T-helper 2 cell treated with Interferon-gamma antibody and Interleukin-4, amounts not matched to agents 5 μg/mL and 100 μg/mL, for 36 hours (primary cell): ENCODE results near the gene CDK2AP2.
A peak's percentile ranks its signal among the peaks of the same experiment; 100 is the strongest.
"Not testable (repeated sequence)": the region's sequence is repeated elsewhere in the genome, so short reads cannot be mapped to it uniquely, and the experiment has no call there.

Experiments used
- DNase-seq: peaks from one replicate; pipeline ENCODE4 v3.0.0; 2021; ENCODE audit warnings: low spot score
- H3K27ac Mint-ChIP-seq: one replicate; pipeline ENCODE4 v1.8.0; 2021; ENCODE audit warnings: mild to moderate bottlenecking, mixed read lengths
- H3K27me3 Mint-ChIP-seq: one replicate; pipeline ENCODE4 v1.8.0; 2021; ENCODE audit warnings: low read depth, mixed read lengths
- H3K36me3 Mint-ChIP-seq: one replicate; pipeline ENCODE4 v1.8.0; 2021; ENCODE audit warnings: low read depth, mixed read lengths
- H3K4me1 Mint-ChIP-seq: one replicate; pipeline ENCODE4 v1.8.0; 2021; ENCODE audit warnings: low read depth, mixed read lengths
- H3K4me3 Mint-ChIP-seq: one replicate; pipeline ENCODE4 v1.8.0; 2022; ENCODE audit warnings: mild to moderate bottlenecking, moderate library complexity, mixed read lengths
- H3K9me3 Mint-ChIP-seq: one replicate; pipeline ENCODE4 v1.8.0; 2021; ENCODE audit warnings: mixed read lengths

Gene CDK2AP2

GRCh38 chr11:67465530-67465929 is 42.4 kb downstream of the CDK2AP2 start:
- not testable (repeated sequence) for H3K9me3 Mint-ChIP-seq, H3K27me3 Mint-ChIP-seq, DNase-seq, H3K36me3 Mint-ChIP-seq
- Mint-ChIP-seq H3K27ac (peak overlapping the region; percentile 89), H3K4me3 (peak overlapping the region; percentile 88), H3K4me1 (peaks cover 31% of the 10 kb centered on the region)

- H3K36me3 Mint-ChIP-seq, result peaks cover 4% of the 10 kb centered on the region
- peaks cover 31% of the 10 kb centered on the region for H3K4me1 Mint-ChIP-seq
- H3K9me3 Mint-ChIP-seq, result no peaks in the 10 kb centered on the region
- peak overlapping the region; percentile 89 for H3K27ac Mint-ChIP-seq
- H3K4me3 Mint-ChIP-seq, result peak overlapping the region; percentile 88
- DNase-seq, result no peak
- peaks cover 2% of the 10 kb centered on the region for H3K27me3 Mint-ChIP-seq
Measured at GRCh38 chr11:67465189-67465510, 42.8 kb downstream of the CDK2AP2 start.

GRCh38 chr11:67464411-67465188 is 43.4 kb downstream of the CDK2AP2 start:
- Mint-ChIP-seq H3K27me3 (peaks cover 2% of the 10 kb centered on the region), H3K36me3 (peaks cover 4% of the 10 kb centered on the region), H3K4me1 (peaks cover 34% of the 10 kb centered on the region), H3K4me3 (peak overlapping the region; percentile 88), H3K9me3 (no peaks in the 10 kb centered on the region), H3K27ac (peak overlapping the region; percentile 89)
- DNase-seq, result peak; percentile 89

GRCh38 chr11:67463680-67464410 is 44.1 kb downstream of the CDK2AP2 start:
- Mint-ChIP-seq H3K9me3 (no peaks in the 10 kb centered on the region), H3K27ac (peak overlapping the region; percentile 89), H3K27me3 (peaks cover 2% of the 10 kb centered on the region), H3K4me1 (peaks cover 34% of the 10 kb centered on the region), H3K36me3 (peaks cover 4% of the 10 kb centered on the region), H3K4me3 (peak overlapping the region; percentile 88)
- DNase-seq, result no peak

GRCh38 chr11:67463186-67463585 is 44.8 kb downstream of the CDK2AP2 start:
- Mint-ChIP-seq H3K4me1 (peaks cover 31% of the 10 kb centered on the region), H3K27ac (no peak overlapping the region)

GRCh38 chr11:67458266-67458665 is 49.7 kb downstream of the CDK2AP2 start:
- Mint-ChIP-seq H3K27ac (no peak overlapping the region), H3K4me3 (no peak overlapping the region), H3K36me3 (no peaks in the 10 kb centered on the region), H3K9me3 (no peaks in the 10 kb centered on the region), H3K27me3 (peaks cover 2% of the 10 kb centered on the region), H3K4me1 (peaks cover 3% of the 10 kb centered on the region)
- DNase-seq, result no peak

More at GRCh38 chr11:67463186-67463585, 44.8 kb downstream of the CDK2AP2 start:
- DNase-seq, result no peak
- Mint-ChIP-seq H3K36me3 (peaks cover 4% of the 10 kb centered on the region), H3K9me3 (no peaks in the 10 kb centered on the region), H3K27me3 (peaks cover 2% of the 10 kb centered on the region), H3K4me3 (no peak overlapping the region)

GRCh38 chr11:67457453-67457852 is 50.5 kb downstream of the CDK2AP2 start:
- Mint-ChIP-seq H3K4me3 (no peak overlapping the region), H3K36me3 (no peaks in the 10 kb centered on the region), H3K9me3 (no peaks in the 10 kb centered on the region), H3K4me1 (peaks cover 3% of the 10 kb centered on the region), H3K27me3 (peaks cover 2% of the 10 kb centered on the region), H3K27ac (no peak overlapping the region)
- no peak for DNase-seq
